ENCODE data around the gene EIF4E. TPM values are rescaled to one million over a fixed set of nuclear protein-coding genes. Genes with fewer than 3 reads are reported as not detected.

EIF4E gene
- total RNA-seq, 1 experiment from 2014 or later: 130 TPM

DNA sequence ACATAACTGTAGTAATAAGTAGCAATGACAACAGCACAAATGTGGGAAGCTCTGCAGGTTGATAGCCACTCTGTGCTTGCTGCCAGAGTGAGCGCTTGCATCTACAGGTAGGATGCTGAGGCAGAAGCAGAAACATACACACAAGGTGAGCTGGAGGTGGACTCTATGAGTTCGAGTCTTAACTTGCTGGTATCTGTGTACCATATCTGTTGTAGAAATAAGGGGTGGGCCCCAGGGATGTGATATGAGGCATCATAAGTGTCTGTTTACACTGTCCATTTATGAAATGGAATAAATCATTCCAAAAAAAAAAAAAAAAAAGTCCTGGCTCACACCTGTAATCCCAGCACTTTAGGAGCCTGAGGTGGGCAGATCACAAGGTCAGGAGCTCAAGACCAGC, 32.8 kb upstream of the EIF4E start:
- Histone ChIP-seq H4K20me1 (ENCODE audit: insufficient read depth, low read depth, low read length) (no peaks in the 10 kb centered on the region), H3K9me3 (ENCODE audit: low read length) (no peaks in the 10 kb centered on the region), H3K9me2 (replicated peaks; ENCODE audit: insufficient read depth, low read length) (no peaks in the 10 kb centered on the region), H3K27me3 (ENCODE audit: low read length) (no peaks in the 10 kb centered on the region), H3K4me2 (ENCODE audit: low read depth, low read length, poor library complexity, severe bottlenecking) (no peak overlapping the region), H3K36me3 (ENCODE audit: insufficient read depth, low read length) (no peaks in the 10 kb centered on the region), H3K4me1 (ENCODE audit: low read length) (no peaks in the 10 kb centered on the region), H3K4me3 (ENCODE audit: low read length) (no peak overlapping the region), H3K79me2 (ENCODE audit: low read length) (no peaks in the 10 kb centered on the region), H3K9ac (ENCODE audit: low read length) (no peak overlapping the region), H2AFZ (ENCODE audit: low read length) (no peak overlapping the region), H3K27ac (ENCODE audit: low read length) (no peak overlapping the region)
- DNase-seq: no peak

DNA sequence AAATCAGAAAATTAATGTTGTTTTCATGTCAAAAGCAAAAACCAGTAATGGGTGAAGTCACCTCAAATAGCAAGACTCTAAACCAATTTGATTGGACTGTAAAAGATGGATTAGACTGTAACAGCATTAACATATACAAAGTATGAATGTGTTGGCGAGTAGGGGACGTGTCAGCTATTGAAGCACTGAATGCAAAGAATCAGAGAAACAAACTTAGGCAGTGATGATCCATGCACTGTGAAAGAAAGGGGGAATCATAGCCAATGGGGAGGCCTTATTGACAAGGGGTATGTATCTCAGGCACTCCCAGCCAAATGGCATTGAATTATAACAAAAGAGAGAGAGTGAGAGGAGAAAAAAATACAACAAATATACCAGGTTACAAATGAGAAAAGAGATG, 30.5 kb upstream of the EIF4E start:
- H3K4me2 ChIP-seq (ENCODE audit: low read depth, low read length, poor library complexity, severe bottlenecking): no peak overlapping the region
- H2AFZ ChIP-seq (ENCODE audit: low read length): no peak overlapping the region
- H3K9ac ChIP-seq (ENCODE audit: low read length): no peak overlapping the region
- no peaks in the 10 kb centered on the region for H3K27me3 ChIP-seq (ENCODE audit: low read length)
- H3K9me3 ChIP-seq (ENCODE audit: low read length): no peaks in the 10 kb centered on the region
- no peaks in the 10 kb centered on the region for H3K79me2 ChIP-seq (ENCODE audit: low read length)
- H3K9me2 ChIP-seq (replicated peaks; ENCODE audit: insufficient read depth, low read length): no peaks in the 10 kb centered on the region
- no peak overlapping the region for H3K27ac ChIP-seq (ENCODE audit: low read length)
- no peaks in the 10 kb centered on the region for H3K36me3 ChIP-seq (ENCODE audit: insufficient read depth, low read length)
- H3K4me3 ChIP-seq (ENCODE audit: low read length): no peak overlapping the region
- DNase-seq: no peak
- no peaks in the 10 kb centered on the region for H3K4me1 ChIP-seq (ENCODE audit: low read length)
- H4K20me1 ChIP-seq (ENCODE audit: insufficient read depth, low read depth, low read length): no peaks in the 10 kb centered on the region

DNA sequence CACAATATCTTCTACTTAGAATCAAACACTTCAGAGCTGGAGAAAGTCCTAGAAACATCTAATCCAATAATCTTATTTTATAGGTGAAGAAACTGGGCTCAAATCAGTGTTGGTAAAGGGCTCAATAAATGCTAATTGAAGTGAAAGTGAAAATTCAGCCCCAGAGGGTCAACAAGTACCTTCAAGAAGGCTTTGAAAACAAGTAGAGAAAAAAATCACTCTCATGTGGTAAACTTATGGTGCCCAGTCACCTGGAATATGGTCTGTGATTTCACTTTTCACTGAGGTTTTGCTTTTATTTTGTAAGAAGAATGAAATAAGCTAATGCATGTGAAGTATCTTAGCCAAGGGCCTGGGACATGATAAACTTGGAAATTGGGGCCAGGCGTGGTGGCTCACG, 29.1 kb upstream of the EIF4E start:
- H3K4me2 ChIP-seq (ENCODE audit: low read depth, low read length, poor library complexity, severe bottlenecking): no peak overlapping the region

DNA sequence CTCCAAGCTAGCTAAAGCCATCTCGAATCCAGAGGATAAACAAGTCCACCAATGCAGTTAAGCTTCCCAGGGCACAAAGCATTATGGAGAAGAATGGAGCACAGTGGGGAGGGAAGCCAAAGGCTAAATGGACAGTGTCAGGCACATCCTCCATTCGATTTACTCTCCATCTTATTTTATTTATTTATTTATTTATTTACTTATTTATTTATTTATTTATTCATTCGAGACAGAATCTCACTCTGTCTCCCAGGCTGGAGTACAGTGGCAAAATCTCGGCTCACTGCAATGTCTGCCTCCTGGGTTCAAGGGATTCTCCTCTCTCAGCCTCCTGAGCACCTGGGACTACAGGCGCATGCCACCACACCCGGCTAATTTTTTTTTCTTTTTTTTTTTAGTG, 26.3 kb upstream of the EIF4E start:
- Histone ChIP-seq H3K36me3 (ENCODE audit: insufficient read depth, low read length) (no peaks in the 10 kb centered on the region), H3K4me1 (ENCODE audit: low read length) (no peaks in the 10 kb centered on the region), H3K9me3 (ENCODE audit: low read length) (no peaks in the 10 kb centered on the region), H3K4me2 (ENCODE audit: low read depth, low read length, poor library complexity, severe bottlenecking) (no peak overlapping the region), H3K4me3 (ENCODE audit: low read length) (no peak overlapping the region), H3K27ac (ENCODE audit: low read length) (no peak overlapping the region), H3K9ac (ENCODE audit: low read length) (no peak overlapping the region), H3K9me2 (replicated peaks; ENCODE audit: insufficient read depth, low read length) (no peaks in the 10 kb centered on the region), H3K27me3 (ENCODE audit: low read length) (no peaks in the 10 kb centered on the region), H2AFZ (ENCODE audit: low read length) (no peak overlapping the region), H3K79me2 (ENCODE audit: low read length) (no peaks in the 10 kb centered on the region), H4K20me1 (ENCODE audit: insufficient read depth, low read depth, low read length) (no peaks in the 10 kb centered on the region)
- DNase-seq: no peak

More for the DNA sequence above, 29.1 kb upstream of the EIF4E start:
- Histone ChIP-seq H3K4me1 (ENCODE audit: low read length) (no peaks in the 10 kb centered on the region), H3K9me2 (replicated peaks; ENCODE audit: insufficient read depth, low read length) (no peaks in the 10 kb centered on the region), H4K20me1 (ENCODE audit: insufficient read depth, low read depth, low read length) (no peaks in the 10 kb centered on the region), H3K79me2 (ENCODE audit: low read length) (no peaks in the 10 kb centered on the region), H3K27me3 (ENCODE audit: low read length) (no peaks in the 10 kb centered on the region), H3K9me3 (ENCODE audit: low read length) (no peaks in the 10 kb centered on the region), H2AFZ (ENCODE audit: low read length) (no peak overlapping the region), H3K4me3 (ENCODE audit: low read length) (no peak overlapping the region), H3K9ac (ENCODE audit: low read length) (no peak overlapping the region), H3K27ac (ENCODE audit: low read length) (no peak overlapping the region), H3K36me3 (ENCODE audit: insufficient read depth, low read length) (no peaks in the 10 kb centered on the region)
- DNase-seq: no peak

DNA sequence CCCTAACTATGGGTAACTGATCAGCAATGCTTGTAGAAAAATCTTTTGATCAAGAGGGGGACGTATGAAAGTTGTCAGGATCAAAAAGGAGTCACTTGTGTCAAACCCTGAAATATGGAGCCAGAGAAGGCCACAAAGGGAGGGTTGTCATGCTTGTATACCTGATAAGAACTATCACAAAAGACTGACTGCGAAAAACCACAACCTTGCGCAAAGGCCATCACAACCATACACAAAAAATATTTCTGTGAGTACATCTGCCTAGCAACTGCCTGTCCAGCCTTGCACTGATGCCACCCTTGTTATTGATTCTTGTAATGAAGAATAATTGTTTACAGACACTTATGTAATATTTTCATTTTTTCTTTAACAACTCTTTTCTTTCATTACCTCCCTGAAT, 22.8 kb upstream of the EIF4E start:
- Histone ChIP-seq H3K27ac (ENCODE audit: low read length) (no peak overlapping the region), H2AFZ (ENCODE audit: low read length) (no peak overlapping the region), H3K36me3 (ENCODE audit: insufficient read depth, low read length) (no peaks in the 10 kb centered on the region), H3K4me2 (ENCODE audit: low read depth, low read length, poor library complexity, severe bottlenecking) (no peak overlapping the region), H3K79me2 (ENCODE audit: low read length) (no peaks in the 10 kb centered on the region), H3K9me2 (replicated peaks; ENCODE audit: insufficient read depth, low read length) (no peaks in the 10 kb centered on the region), H3K9me3 (ENCODE audit: low read length) (no peaks in the 10 kb centered on the region), H3K4me3 (ENCODE audit: low read length) (no peak overlapping the region), H3K4me1 (ENCODE audit: low read length) (no peaks in the 10 kb centered on the region), H4K20me1 (ENCODE audit: insufficient read depth, low read depth, low read length) (no peaks in the 10 kb centered on the region), H3K27me3 (ENCODE audit: low read length) (no peaks in the 10 kb centered on the region), H3K9ac (ENCODE audit: low read length) (no peak overlapping the region)
- no peak for DNase-seq

DNA sequence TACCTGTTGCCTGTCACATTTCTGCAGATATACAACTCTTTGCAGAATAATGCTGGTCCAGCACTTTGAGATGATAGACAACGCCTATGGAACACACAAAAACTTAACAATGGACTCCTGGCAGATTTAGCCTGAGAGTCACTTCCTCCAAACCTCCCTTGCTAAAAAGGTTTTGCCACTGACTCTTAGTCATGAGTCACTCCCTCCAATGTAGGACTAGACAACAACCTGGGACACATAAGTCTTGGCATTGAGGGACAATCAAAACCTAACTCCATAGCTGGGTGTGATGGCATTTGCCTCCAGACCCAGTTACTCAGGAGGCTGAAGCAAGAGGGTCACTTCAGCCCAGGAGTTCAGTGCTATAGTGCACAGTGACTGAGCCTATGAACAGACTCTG, 22.0 kb upstream of the EIF4E start:
- Histone ChIP-seq H4K20me1 (ENCODE audit: insufficient read depth, low read depth, low read length) (no peaks in the 10 kb centered on the region), H3K9me3 (ENCODE audit: low read length) (no peaks in the 10 kb centered on the region), H3K27me3 (ENCODE audit: low read length) (no peaks in the 10 kb centered on the region), H3K4me3 (ENCODE audit: low read length) (no peak overlapping the region), H3K4me1 (ENCODE audit: low read length) (no peaks in the 10 kb centered on the region), H3K79me2 (ENCODE audit: low read length) (no peaks in the 10 kb centered on the region), H3K4me2 (ENCODE audit: low read depth, low read length, poor library complexity, severe bottlenecking) (no peak overlapping the region), H3K9me2 (replicated peaks; ENCODE audit: insufficient read depth, low read length) (no peaks in the 10 kb centered on the region), H3K27ac (ENCODE audit: low read length) (no peak overlapping the region), H2AFZ (ENCODE audit: low read length) (no peak overlapping the region), H3K36me3 (ENCODE audit: insufficient read depth, low read length) (no peaks in the 10 kb centered on the region), H3K9ac (ENCODE audit: low read length) (no peak overlapping the region)
- DNase-seq: no peak

DNA sequence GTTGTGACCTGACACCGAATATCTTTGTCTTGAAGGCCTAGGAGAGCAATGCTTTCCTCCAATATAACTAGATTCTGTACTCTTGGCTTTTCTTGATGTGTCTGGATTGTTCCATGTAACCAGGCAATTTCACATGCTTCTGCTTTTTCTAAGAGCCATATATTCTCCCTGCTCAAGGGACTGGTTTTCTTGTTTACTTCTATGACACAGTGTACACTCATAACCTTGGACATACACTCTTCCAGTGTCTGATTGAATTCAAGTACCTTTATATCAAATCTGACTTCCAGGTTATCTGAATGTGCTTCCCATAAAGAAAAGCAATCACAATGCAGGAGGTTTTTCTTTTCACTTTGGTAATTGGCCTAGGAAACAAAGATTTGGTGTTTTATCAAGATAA, 17.4 kb upstream of the EIF4E start:
- no peaks in the 10 kb centered on the region for H3K9me3 ChIP-seq (ENCODE audit: low read length)
- no peaks in the 10 kb centered on the region for H3K4me1 ChIP-seq (ENCODE audit: low read length)
- no peaks in the 10 kb centered on the region for H3K36me3 ChIP-seq (ENCODE audit: insufficient read depth, low read length)
- no peaks in the 10 kb centered on the region for H3K9me2 ChIP-seq (replicated peaks; ENCODE audit: insufficient read depth, low read length)
- H3K27ac ChIP-seq (ENCODE audit: low read length): no peak overlapping the region
- H3K4me3 ChIP-seq (ENCODE audit: low read length): no peak overlapping the region
- no peak for DNase-seq
- no peaks in the 10 kb centered on the region for H3K79me2 ChIP-seq (ENCODE audit: low read length)
- H3K27me3 ChIP-seq (ENCODE audit: low read length): no peaks in the 10 kb centered on the region
- H2AFZ ChIP-seq (ENCODE audit: low read length): no peak overlapping the region
- H4K20me1 ChIP-seq (ENCODE audit: insufficient read depth, low read depth, low read length): no peaks in the 10 kb centered on the region
- no peak overlapping the region for H3K9ac ChIP-seq (ENCODE audit: low read length)
- no peak overlapping the region for H3K4me2 ChIP-seq (ENCODE audit: low read depth, low read length, poor library complexity, severe bottlenecking)

DNA sequence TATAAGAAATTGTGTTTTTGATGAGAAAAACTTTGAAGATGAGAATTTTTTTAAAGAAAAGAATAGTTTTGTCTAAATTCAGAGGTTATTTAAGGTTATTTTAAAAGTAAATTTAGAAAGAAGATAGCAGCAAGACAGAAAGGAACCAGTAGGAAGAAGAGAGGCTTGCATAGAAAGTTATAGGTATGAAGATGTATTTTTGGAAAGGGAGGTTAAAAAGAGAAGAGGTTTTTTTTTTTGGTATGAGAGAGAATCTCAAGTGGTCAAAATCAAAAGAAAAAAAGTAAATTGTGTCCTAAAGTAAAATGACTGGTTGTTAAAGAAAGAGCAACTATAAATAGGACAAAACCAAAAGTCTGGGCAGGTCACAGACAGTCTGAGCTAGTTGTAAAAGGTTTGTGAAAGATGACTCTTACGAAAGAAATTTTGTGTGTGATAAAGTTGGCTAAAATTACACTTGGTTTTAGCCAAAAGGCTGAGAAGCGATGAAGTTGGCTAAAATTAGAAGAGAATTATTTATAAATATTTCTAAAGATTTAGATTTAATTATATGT, 16.4 kb upstream of the EIF4E start:
- Histone ChIP-seq H4K20me1 (ENCODE audit: insufficient read depth, low read depth, low read length) (no peaks in the 10 kb centered on the region), H3K9me2 (replicated peaks; ENCODE audit: insufficient read depth, low read length) (no peaks in the 10 kb centered on the region), H3K4me3 (ENCODE audit: low read length) (no peak overlapping the region), H3K27me3 (ENCODE audit: low read length) (no peaks in the 10 kb centered on the region), H3K36me3 (ENCODE audit: insufficient read depth, low read length) (no peaks in the 10 kb centered on the region), H3K9me3 (ENCODE audit: low read length) (no peaks in the 10 kb centered on the region), H3K79me2 (ENCODE audit: low read length) (no peaks in the 10 kb centered on the region), H3K27ac (ENCODE audit: low read length) (no peak overlapping the region), H3K9ac (ENCODE audit: low read length) (no peak overlapping the region), H3K4me1 (ENCODE audit: low read length) (no peaks in the 10 kb centered on the region), H3K4me2 (ENCODE audit: low read depth, low read length, poor library complexity, severe bottlenecking) (no peak overlapping the region), H2AFZ (ENCODE audit: low read length) (no peak overlapping the region)
- no peak for DNase-seq

DNA sequence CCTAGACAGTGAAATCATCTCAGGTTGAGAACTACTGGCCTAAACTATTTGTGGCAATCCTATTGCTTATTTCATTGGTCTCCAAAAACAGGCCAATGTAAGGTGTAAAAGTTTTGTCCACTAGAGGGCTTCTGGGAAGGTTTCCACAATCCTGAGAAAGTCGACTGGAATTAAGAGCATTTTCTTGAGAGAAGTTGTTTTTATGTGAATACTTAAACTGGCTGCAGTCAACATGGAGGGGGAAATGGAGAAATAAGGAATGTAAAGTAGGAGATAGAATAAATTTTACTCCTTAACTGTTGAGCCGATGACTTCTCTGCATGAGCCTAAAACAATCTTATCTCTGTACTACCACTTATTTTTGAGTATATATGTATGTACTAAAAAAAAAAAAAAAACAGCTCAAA, 11.0 kb upstream of the EIF4E start:
- no peaks in the 10 kb centered on the region for H3K79me2 ChIP-seq (ENCODE audit: low read length)
- H3K27ac ChIP-seq (ENCODE audit: low read length): no peak overlapping the region
- H3K4me2 ChIP-seq (ENCODE audit: low read depth, low read length, poor library complexity, severe bottlenecking): no peak overlapping the region
- H4K20me1 ChIP-seq (ENCODE audit: insufficient read depth, low read depth, low read length): no peaks in the 10 kb centered on the region
- H3K9ac ChIP-seq (ENCODE audit: low read length): no peak overlapping the region
- peak; percentile 74 for DNase-seq
- H3K9me3 ChIP-seq (ENCODE audit: low read length): no peaks in the 10 kb centered on the region
- peaks cover 15% of the 10 kb centered on the region for H3K4me1 ChIP-seq (ENCODE audit: low read length)
- no peaks in the 10 kb centered on the region for H3K36me3 ChIP-seq (ENCODE audit: insufficient read depth, low read length)
- H2AFZ ChIP-seq (ENCODE audit: low read length): no peak overlapping the region
- no peaks in the 10 kb centered on the region for H3K9me2 ChIP-seq (replicated peaks; ENCODE audit: insufficient read depth, low read length)
- H3K4me3 ChIP-seq (ENCODE audit: low read length): no peak overlapping the region
- H3K27me3 ChIP-seq (ENCODE audit: low read length): no peaks in the 10 kb centered on the region

Data from Karpas-422 (cell line).